ENCODE data around the gene SDCBP2.

- TF ChIP-seq EZH2 (IDR thresholded peaks at IDR 0.05; ENCODE audit: insufficient read depth, poor library complexity, severe bottlenecking) (no peak), EZH2phosphoT487 (IDR thresholded peaks at IDR 0.05; ENCODE audit: insufficient read depth, low read depth) (no peak)
Observed at GRCh38 chr20:1306316-1307135, 22.4 kb downstream of the SDCBP2 start.

All from GM23248 (cell line).